ENCODE measurements around the gene SNAPIN. TPM values are rescaled to one million over a fixed set of nuclear protein-coding genes. Genes with fewer than 3 reads are reported as not detected.

SNAPIN gene
- total and polyA plus RNA-seq, 9 of the 15 experiments (the other 6 are each of a cell fraction or from before 2014, with no cell fraction given), result 11.2 to 43.9 (median 32.3) TPM

DNA sequence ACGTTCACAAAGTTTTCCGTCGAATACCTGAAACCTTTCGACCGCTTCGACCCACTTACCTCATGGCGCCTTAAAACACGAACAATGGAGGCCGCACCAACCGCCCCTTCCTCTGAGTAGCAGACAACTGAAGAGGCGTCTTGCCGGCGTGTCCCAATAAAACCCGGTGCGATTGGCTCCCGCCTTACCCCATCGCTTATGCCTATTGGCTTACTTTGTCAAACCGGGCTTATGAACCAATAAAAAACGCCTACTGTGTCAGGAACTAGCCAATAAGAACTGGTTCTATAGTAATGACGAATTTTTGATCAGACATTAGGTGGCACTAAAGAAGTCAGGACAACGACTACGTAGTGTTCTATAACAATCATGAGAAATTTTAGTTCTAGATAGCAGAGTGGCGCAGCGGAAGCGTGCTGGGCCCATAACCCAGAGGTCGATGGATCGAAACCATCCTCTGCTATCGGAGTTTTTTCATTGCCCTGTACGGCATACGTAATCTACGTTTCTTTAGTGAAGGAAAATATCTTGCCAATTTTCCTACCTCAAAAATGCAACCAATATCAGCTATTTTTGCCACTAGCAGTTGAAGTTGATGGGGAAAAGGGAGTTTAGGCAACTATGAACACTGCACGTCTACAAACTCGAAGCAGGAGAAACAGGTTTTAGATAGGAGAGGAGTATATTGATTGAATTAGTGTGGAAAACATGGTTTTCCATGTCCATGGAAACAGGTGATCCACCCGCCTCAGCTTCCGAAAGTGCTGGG lies 12.5 kb downstream of the SNAPIN start, which contains the start of gene ILF2 (continued):
- TF ChIP-seq, protein P1, sequence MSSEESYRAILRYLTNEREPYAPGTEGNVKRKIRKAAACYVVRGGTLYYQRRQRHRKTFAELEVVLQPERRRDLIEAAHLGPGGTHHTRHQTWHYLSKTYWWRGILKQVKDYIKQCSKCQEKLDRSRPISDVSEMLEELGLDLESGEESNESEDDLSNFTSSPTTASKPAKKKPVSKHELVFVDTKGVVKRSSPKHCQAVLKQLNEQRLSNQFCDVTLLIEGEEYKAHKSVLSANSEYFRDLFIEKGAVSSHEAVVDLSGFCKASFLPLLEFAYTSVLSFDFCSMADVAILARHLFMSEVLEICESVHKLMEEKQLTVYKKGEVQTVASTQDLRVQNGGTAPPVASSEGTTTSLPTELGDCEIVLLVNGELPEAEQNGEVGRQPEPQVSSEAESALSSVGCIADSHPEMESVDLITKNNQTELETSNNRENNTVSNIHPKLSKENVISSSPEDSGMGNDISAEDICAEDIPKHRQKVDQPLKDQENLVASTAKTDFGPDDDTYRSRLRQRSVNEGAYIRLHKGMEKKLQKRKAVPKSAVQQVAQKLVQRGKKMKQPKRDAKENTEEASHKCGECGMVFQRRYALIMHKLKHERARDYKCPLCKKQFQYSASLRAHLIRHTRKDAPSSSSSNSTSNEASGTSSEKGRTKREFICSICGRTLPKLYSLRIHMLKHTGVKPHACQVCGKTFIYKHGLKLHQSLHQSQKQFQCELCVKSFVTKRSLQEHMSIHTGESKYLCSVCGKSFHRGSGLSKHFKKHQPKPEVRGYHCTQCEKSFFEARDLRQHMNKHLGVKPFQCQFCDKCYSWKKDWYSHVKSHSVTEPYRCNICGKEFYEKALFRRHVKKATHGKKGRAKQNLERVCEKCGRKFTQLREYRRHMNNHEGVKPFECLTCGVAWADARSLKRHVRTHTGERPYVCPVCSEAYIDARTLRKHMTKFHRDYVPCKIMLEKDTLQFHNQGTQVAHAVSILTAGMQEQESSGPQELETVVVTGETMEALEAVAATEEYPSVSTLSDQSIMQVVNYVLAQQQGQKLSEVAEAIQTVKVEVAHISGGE (CRISPR knock-in tag; IDR thresholded peaks at IDR 0.05), result 0 out of 6 replicates have a peak, but pooled peaks of 1 of the 3 experiments have one; percentile 40
- peak; percentile 69 for TF ChIP-seq BRD4 (IDR thresholded peaks at IDR 0.05)
- TF ChIP-seq MGA (IDR thresholded peaks at IDR 0.05), result peak; percentile 35; the same call in 1 of the 2 replicates
- 0 out of 2 replicates have a peak, but pooled peaks have one; percentile 58 for TF ChIP-seq SREBF1 (IDR thresholded peaks at IDR 0.05; ENCODE audit: borderline replicate concordance, low read depth, low read length)
- TF ChIP-seq, protein P2, sequence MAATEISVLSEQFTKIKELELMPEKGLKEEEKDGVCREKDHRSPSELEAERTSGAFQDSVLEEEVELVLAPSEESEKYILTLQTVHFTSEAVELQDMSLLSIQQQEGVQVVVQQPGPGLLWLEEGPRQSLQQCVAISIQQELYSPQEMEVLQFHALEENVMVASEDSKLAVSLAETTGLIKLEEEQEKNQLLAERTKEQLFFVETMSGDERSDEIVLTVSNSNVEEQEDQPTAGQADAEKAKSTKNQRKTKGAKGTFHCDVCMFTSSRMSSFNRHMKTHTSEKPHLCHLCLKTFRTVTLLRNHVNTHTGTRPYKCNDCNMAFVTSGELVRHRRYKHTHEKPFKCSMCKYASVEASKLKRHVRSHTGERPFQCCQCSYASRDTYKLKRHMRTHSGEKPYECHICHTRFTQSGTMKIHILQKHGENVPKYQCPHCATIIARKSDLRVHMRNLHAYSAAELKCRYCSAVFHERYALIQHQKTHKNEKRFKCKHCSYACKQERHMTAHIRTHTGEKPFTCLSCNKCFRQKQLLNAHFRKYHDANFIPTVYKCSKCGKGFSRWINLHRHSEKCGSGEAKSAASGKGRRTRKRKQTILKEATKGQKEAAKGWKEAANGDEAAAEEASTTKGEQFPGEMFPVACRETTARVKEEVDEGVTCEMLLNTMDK (IDR thresholded peaks at IDR 0.05; ENCODE audit: borderline replicate concordance, insufficient read depth, low read depth, low read length, poor library complexity, severe bottlenecking), result no peak

Measured in K562 (cell line).